Neuronal stem cell (in vitro differentiated cells): ENCODE results near the gene GNPTAB.

Experiments
- DNase-seq: peaks from one replicate; pipeline ENCODE4 v3.0.0-alpha.2; 2013; ENCODE audit warnings: low spot score
- H2AFZ ChIP-seq: one replicate; pipeline ENCODE4 v1.6.1; 2013; ENCODE audit warnings: mild to moderate bottlenecking, low read length, inconsistent platforms
- H2AK5ac ChIP-seq: 2 replicates; pipeline ENCODE4 v1.6.1; 2013; ENCODE audit warnings: low read depth, mild to moderate bottlenecking, inconsistent platforms, low read length, moderate library complexity, mixed read lengths
- H2BK120ac ChIP-seq: 2 replicates; pipeline ENCODE4 v1.6.1; 2013; ENCODE audit warnings: low read depth, mild to moderate bottlenecking, inconsistent platforms, low read length, moderate library complexity, mixed read lengths
- H2BK12ac ChIP-seq: one replicate; pipeline ENCODE4 v1.6.1; 2013; ENCODE audit warnings: low read length, inconsistent platforms
- H2BK15ac ChIP-seq: 2 replicates; pipeline ENCODE4 v1.6.1; 2013; ENCODE audit warnings: mild to moderate bottlenecking, low read length, inconsistent platforms, mixed read lengths
- H2BK5ac ChIP-seq: one replicate; pipeline ENCODE4 v1.6.1; 2013; ENCODE audit warnings: inconsistent platforms, mild to moderate bottlenecking, low read length, moderate library complexity
- H3K14ac ChIP-seq: one replicate; pipeline ENCODE4 v1.6.1; 2013; ENCODE audit warnings: low read length, inconsistent platforms
- H3K18ac ChIP-seq: 2 replicates; pipeline ENCODE4 v1.6.1; 2013; ENCODE audit warnings: low read length, inconsistent platforms
- H3K23ac ChIP-seq: 2 replicates; pipeline ENCODE4 v1.6.1; 2013; ENCODE audit warnings: low read depth, mild to moderate bottlenecking, mixed read lengths, low read length, inconsistent platforms; ENCODE audit not compliant: poor library complexity
- H3K27ac ChIP-seq: replicated peaks from 3 replicates; pipeline ENCODE4 v1.5.1; 2013; ENCODE audit warnings: low read length, inconsistent platforms
- H3K27me3 ChIP-seq, 3 experiments: 2 replicates each; pipeline ENCODE4 v1.6.1; 2013; ENCODE audit warnings: low read length in 3 of 3, mild to moderate bottlenecking in 2 of 3, inconsistent platforms in 1 of 3, low read depth in 1 of 3, mixed read lengths in 1 of 3, moderate library complexity in 1 of 3; ENCODE audit not compliant: control insufficient read depth in 3 of 3, insufficient read depth in 3 of 3
- H3K36me3 ChIP-seq, 2 donors: replicated peaks in 1 of 2; 2 replicates each; pipeline ENCODE4 v1.6.1; 2013; ENCODE audit warnings: low read length in 2 of 2; ENCODE audit not compliant: control insufficient read depth in 2 of 2, insufficient read depth in 2 of 2
- H3K4ac ChIP-seq: 2 replicates; pipeline ENCODE4 v1.6.1; 2013; ENCODE audit warnings: inconsistent platforms, mild to moderate bottlenecking, low read length, moderate library complexity
- H3K4me1 ChIP-seq, 2 donors: 1 replicate in 1 of 2; 2 replicates in 1 of 2; pipeline ENCODE4 v1.6.1; 2013; ENCODE audit warnings: low read length in 2 of 2, low read depth in 1 of 2; ENCODE audit not compliant: control insufficient read depth in 2 of 2, insufficient read depth in 1 of 2
- H3K4me2 ChIP-seq: one replicate; pipeline ENCODE4 v1.6.1; 2013; ENCODE audit warnings: mild to moderate bottlenecking, low read length, inconsistent platforms; ENCODE audit not compliant: insufficient read depth, poor library complexity, severe bottlenecking
- H3K4me3 ChIP-seq, 2 donors: 2 replicates each; pipeline ENCODE4 v1.5.1; 2013; ENCODE audit warnings: low read length in 2 of 2, mild to moderate bottlenecking in 2 of 2, inconsistent platforms in 1 of 2, moderate library complexity in 1 of 2
- H3K79me1 ChIP-seq: one replicate; pipeline ENCODE4 v1.6.1; 2013; ENCODE audit warnings: low read depth, mild to moderate bottlenecking, inconsistent platforms, low read length, moderate library complexity
- H3K9ac ChIP-seq: one replicate; pipeline ENCODE4 v1.6.1; 2013; ENCODE audit warnings: mild to moderate bottlenecking, low read depth, low read length, inconsistent platforms; ENCODE audit not compliant: poor library complexity
- H3K9me3 ChIP-seq, 2 donors: replicated peaks in 1 of 2; 2 replicates each; pipeline versions ENCODE3 to v1.6.1; 2013; ENCODE audit warnings: low read length in 2 of 2, mild to moderate bottlenecking in 2 of 2, inconsistent platforms in 1 of 2, low read depth in 1 of 2, mixed read lengths in 1 of 2, moderate library complexity in 1 of 2; ENCODE audit not compliant: control insufficient read depth in 2 of 2, insufficient read depth in 1 of 2
- H4K8ac ChIP-seq: one replicate; pipeline ENCODE4 v1.6.1; 2013; ENCODE audit warnings: low read depth, mild to moderate bottlenecking, inconsistent platforms, low read length, moderate library complexity
- H4K91ac ChIP-seq: one replicate; pipeline ENCODE4 v1.6.1; 2013; ENCODE audit warnings: low read length, low read depth, mild to moderate bottlenecking, inconsistent platforms; ENCODE audit not compliant: poor library complexity
- WGBS, 2 donors: extraction: QIAGEN DNeasy Blood & Tissue Kit; methylation state at CpG; one replicate each; pipeline ENCODE4 v1.1.7; 2013; ENCODE audit warnings: missing lambda C conversion rate in 2 of 2, mixed read lengths in 1 of 2; ENCODE audit not compliant: insufficient read length in 2 of 2, insufficient replicate concordance in 1 of 2; ENCODE audit errors: extremely low coverage in 2 of 2; 5-methylcytosine and 5-hydroxymethylcytosine counted together

Gene GNPTAB

GRCh38 chr12:101784376-101784775, 46.4 kb downstream of the GNPTAB start:
- no peak overlapping the region for H2AFZ ChIP-seq
- H3K18ac ChIP-seq, result no peak overlapping the region
- H2AK5ac ChIP-seq, result no peak overlapping the region
- H4K91ac ChIP-seq, result no peak overlapping the region
- H2BK120ac ChIP-seq, result no peak overlapping the region
- DNase-seq, result no peak
- H3K23ac ChIP-seq, result no peak overlapping the region
- H3K27me3 ChIP-seq, result no peaks in the 10 kb centered on the region
- H3K9me3 ChIP-seq, result no peaks in the 10 kb centered on the region
- no peak overlapping the region for H2BK5ac ChIP-seq
- no peak overlapping the region for H3K27ac ChIP-seq
- no peaks in the 10 kb centered on the region for H3K36me3 ChIP-seq
- H3K4me3 ChIP-seq, result no peak overlapping the region
- H2BK12ac ChIP-seq, result no peak overlapping the region
- H2BK15ac ChIP-seq, result no peak overlapping the region
- no peak overlapping the region for H3K14ac ChIP-seq
- no peak overlapping the region for H3K9ac ChIP-seq
- no peak overlapping the region for H3K4ac ChIP-seq
- no CpG with 5 or more reads among the region's 1 CpG for WGBS, 2 donors
- no peaks in the 10 kb centered on the region for H3K79me1 ChIP-seq
- H3K4me2 ChIP-seq, result no peak overlapping the region
- no peaks in the 10 kb centered on the region for H3K4me1 ChIP-seq
- no peak overlapping the region for H4K8ac ChIP-seq

GRCh38 chr12:101783838-101784237, 46.9 kb downstream of the GNPTAB start:
- H2AK5ac ChIP-seq, result no peak overlapping the region
- H3K4me2 ChIP-seq, result no peak overlapping the region
- H2BK120ac ChIP-seq, result no peak overlapping the region
- H3K27ac ChIP-seq, result no peak overlapping the region
- H3K27me3 ChIP-seq, result no peaks in the 10 kb centered on the region
- H2AFZ ChIP-seq, result no peak overlapping the region
- H3K14ac ChIP-seq, result no peak overlapping the region
- WGBS, 2 donors, result no CpG with 5 or more reads among the region's 2 CpGs
- no peak overlapping the region for H3K18ac ChIP-seq
- no peak overlapping the region for H2BK15ac ChIP-seq
- H4K91ac ChIP-seq, result no peak overlapping the region
- H4K8ac ChIP-seq, result no peak overlapping the region
- no peak overlapping the region for H2BK5ac ChIP-seq
- no peak overlapping the region for H3K23ac ChIP-seq
- H3K9me3 ChIP-seq, result no peaks in the 10 kb centered on the region
- no peak overlapping the region for H3K4me3 ChIP-seq
- no peaks in the 10 kb centered on the region for H3K4me1 ChIP-seq
- H3K36me3 ChIP-seq, result no peaks in the 10 kb centered on the region
- DNase-seq, result no peak
- H3K4ac ChIP-seq, result no peak overlapping the region
- H2BK12ac ChIP-seq, result no peak overlapping the region
- no peaks in the 10 kb centered on the region for H3K79me1 ChIP-seq
- H3K9ac ChIP-seq, result no peak overlapping the region

- Histone ChIP-seq H3K4ac (no peak overlapping the region), H3K36me3 (no peaks in the 10 kb centered on the region), H3K14ac (no peak overlapping the region), H3K9me3 (no peaks in the 10 kb centered on the region), H3K4me3 (no peak overlapping the region), H4K91ac (no peak overlapping the region), H3K27me3 (no peaks in the 10 kb centered on the region), H3K27ac (no peak overlapping the region), H3K79me1 (no peaks in the 10 kb centered on the region), H3K4me2 (no peak overlapping the region), H3K4me1 (no peaks in the 10 kb centered on the region), H4K8ac (no peak overlapping the region), H2BK120ac (no peak overlapping the region), H2AFZ (no peak overlapping the region), H2BK12ac (no peak overlapping the region), H2BK5ac (no peak overlapping the region), H3K9ac (no peak overlapping the region), H2BK15ac (no peak overlapping the region), H3K23ac (no peak overlapping the region), H3K18ac (no peak overlapping the region), H2AK5ac (no peak overlapping the region)
- no CpG with 5 or more reads among the region's 2 CpGs for WGBS, 2 donors
- no peak for DNase-seq
Observed at GRCh38 chr12:101783150-101783549, 47.6 kb downstream of the GNPTAB start.

GRCh38 chr12:101782273-101782731, 48.5 kb downstream of the GNPTAB start:
- no peak overlapping the region for H2BK12ac ChIP-seq
- H2BK120ac ChIP-seq, result no peak overlapping the region
- H3K14ac ChIP-seq, result no peak overlapping the region
- no peak overlapping the region for H3K9ac ChIP-seq
- no peaks in the 10 kb centered on the region for H3K79me1 ChIP-seq
- no peak overlapping the region for H3K18ac ChIP-seq
- no peaks in the 10 kb centered on the region for H3K27me3 ChIP-seq
- H3K36me3 ChIP-seq, result no peaks in the 10 kb centered on the region
- no peak overlapping the region for H3K4me2 ChIP-seq
- WGBS, 2 donors, result no CpG with 5 or more reads among the region's 3 CpGs
- no peak overlapping the region for H3K4ac ChIP-seq
- no peak overlapping the region for H3K23ac ChIP-seq
- H3K9me3 ChIP-seq, result no peaks in the 10 kb centered on the region
- H3K27ac ChIP-seq, result no peak overlapping the region
- H3K4me1 ChIP-seq, result no peaks in the 10 kb centered on the region
- no peak overlapping the region for H2AK5ac ChIP-seq
- no peak overlapping the region for H4K91ac ChIP-seq
- H2BK15ac ChIP-seq, result no peak overlapping the region
- no peak overlapping the region for H4K8ac ChIP-seq
- no peak overlapping the region for H2AFZ ChIP-seq
- no peak overlapping the region for H3K4me3 ChIP-seq
- H2BK5ac ChIP-seq, result no peak overlapping the region
- DNase-seq, result no peak
